Activated T-cell treated with anti-CD3 and anti-CD28 coated beads for 24 hours (primary cell): Measurements from ENCODE around the gene XCL2.
"Not testable (repeated sequence)": the region's sequence is repeated elsewhere in the genome, so short reads cannot be mapped to it uniquely, and the experiment has no call there.

ENCODE experiments used
- DNase-seq: peaks from one replicate; pipeline ENCODE4 v3.0.0-alpha.2; 2020; ENCODE audit warnings: low read depth

XCL2 gene

GRCh38 chr1:168556647-168557046, 12.8 kb upstream of the XCL2 start:
- no peak for DNase-seq

- DNase-seq, result no peak
Measured at GRCh38 chr1:168555508-168556046, 11.8 kb upstream of the XCL2 start.

GRCh38 chr1:168554603-168555483, 11.0 kb upstream of the XCL2 start:
- DNase-seq, result no peak

GRCh38 chr1:168553680-168554553, 10.1 kb upstream of the XCL2 start:
- DNase-seq, result no peak

- no peak for DNase-seq
Measured at GRCh38 chr1:168552961-168553360, 9.2 kb upstream of the XCL2 start.

GRCh38 chr1:168551688-168552087, 7.9 kb upstream of the XCL2 start:
- no peak for DNase-seq

GRCh38 chr1:168550971-168551370, 7.2 kb upstream of the XCL2 start:
- DNase-seq, result no peak

- DNase-seq, result not testable (repeated sequence)
Measured at GRCh38 chr1:168546553-168546895, 2.7 kb upstream of the XCL2 start.

- DNase-seq, result not testable (repeated sequence)
Measured at GRCh38 chr1:168545678-168546552, 2.1 kb upstream of the XCL2 start.

- DNase-seq, result not testable (repeated sequence)
Measured at GRCh38 chr1:168542978-168543377, 819 bp downstream of the XCL2 start.

GRCh38 chr1:168540798-168541197, 3.0 kb downstream of the XCL2 start:
- DNase-seq, result not testable (repeated sequence)

GRCh38 chr1:168535536-168535935, 8.3 kb downstream of the XCL2 start:
- no peak for DNase-seq

GRCh38 chr1:168531615-168532345, 12.0 kb downstream of the XCL2 start:
- DNase-seq, result no peak

- no peak for DNase-seq
Measured at GRCh38 chr1:168529518-168529917, 14.3 kb downstream of the XCL2 start.

- DNase-seq, result no peak
Measured at GRCh38 chr1:168521401-168522000, 22.3 kb downstream of the XCL2 start.

GRCh38 chr1:168520832-168521231, 23.0 kb downstream of the XCL2 start:
- no peak for DNase-seq

GRCh38 chr1:168520052-168520751, 23.6 kb downstream of the XCL2 start:
- peak; percentile 41 for DNase-seq

GRCh38 chr1:168518813-168519212, 25.0 kb downstream of the XCL2 start:
- no peak for DNase-seq

GRCh38 chr1:168518201-168518689, 25.6 kb downstream of the XCL2 start:
- no peak for DNase-seq

GRCh38 chr1:168514455-168514854, 29.3 kb downstream of the XCL2 start:
- DNase-seq, result no peak
